ENCODE data around the gene PLCXD1. TPM values are rescaled to one million over a fixed set of nuclear protein-coding genes. Genes with fewer than 3 reads are reported as not detected.

Gene PLCXD1
- total and polyA plus RNA-seq, 2 experiments from 2014 or later: 22.0 to 40.1 TPM

GRCh38 chrX:340641-341423 is 59.7 kb downstream of the PLCXD1 start:
- Histone ChIP-seq H3K36me3 (replicated peaks; ENCODE audit: insufficient read depth, low read depth) (no peaks in the 10 kb centered on the region), H3K79me2 (no peaks in the 10 kb centered on the region), H2AFZ (no peak overlapping the region), H3K4me2 (no peak overlapping the region), H3K27me3 (no peaks in the 10 kb centered on the region), H4K20me1 (ENCODE audit: insufficient read depth, poor library complexity, severe bottlenecking) (no peaks in the 10 kb centered on the region), H3K4me1 (ENCODE audit: insufficient read depth) (no peaks in the 10 kb centered on the region), H3K9me3 (ENCODE audit: low read depth) (no peaks in the 10 kb centered on the region), H3K4me3 (no peak overlapping the region), H3K27ac (no peak overlapping the region), H3K9me2 (replicated peaks; ENCODE audit: insufficient read depth) (no peaks in the 10 kb centered on the region)
- TF ChIP-seq CTCF (IDR thresholded peaks at IDR 0.05; ENCODE audit: poor library complexity) (no peak), EZH2 (IDR thresholded peaks at IDR 0.05; ENCODE audit: borderline replicate concordance) (no peak), EZH2phosphoT487 (IDR thresholded peaks at IDR 0.05; ENCODE audit: low read depth, severe bottlenecking, unreplicated experiment) (no peak)
- 91% methylated on average over 32 of the region's 52 CpGs for WGBS (ENCODE audit: low lambda C conversion rate, missing lambda C conversion rate)
- DNase-seq (ENCODE audit: low spot score): no peak

GRCh38 chrX:341541-342101 is 60.4 kb downstream of the PLCXD1 start:
- Histone ChIP-seq H3K79me2 (no peaks in the 10 kb centered on the region), H3K4me1 (ENCODE audit: insufficient read depth) (no peaks in the 10 kb centered on the region), H3K4me2 (no peak overlapping the region), H3K9me2 (replicated peaks; ENCODE audit: insufficient read depth) (no peaks in the 10 kb centered on the region), H3K27me3 (no peaks in the 10 kb centered on the region), H3K27ac (no peak overlapping the region), H3K4me3 (no peak overlapping the region), H3K9me3 (ENCODE audit: low read depth) (no peaks in the 10 kb centered on the region), H3K36me3 (replicated peaks; ENCODE audit: insufficient read depth, low read depth) (no peaks in the 10 kb centered on the region), H4K20me1 (ENCODE audit: insufficient read depth, poor library complexity, severe bottlenecking) (no peaks in the 10 kb centered on the region), H2AFZ (no peak overlapping the region)
- 96% methylated on average over 25 of the region's 36 CpGs for WGBS (ENCODE audit: low lambda C conversion rate, missing lambda C conversion rate)
- no peak for DNase-seq (ENCODE audit: low spot score)
- TF ChIP-seq EZH2phosphoT487 (IDR thresholded peaks at IDR 0.05; ENCODE audit: low read depth, severe bottlenecking, unreplicated experiment): no peak
- TF ChIP-seq CTCF (IDR thresholded peaks at IDR 0.05; ENCODE audit: poor library complexity): no peak
- TF ChIP-seq EZH2 (IDR thresholded peaks at IDR 0.05; ENCODE audit: borderline replicate concordance): no peak

- TF ChIP-seq EZH2phosphoT487 (IDR thresholded peaks at IDR 0.05; ENCODE audit: low read depth, severe bottlenecking, unreplicated experiment) (no peak), EZH2 (IDR thresholded peaks at IDR 0.05; ENCODE audit: borderline replicate concordance) (no peak), CTCF (IDR thresholded peaks at IDR 0.05; ENCODE audit: poor library complexity) (no peak)
- WGBS (ENCODE audit: low lambda C conversion rate, missing lambda C conversion rate): over 99% methylated on average over 31 of the region's 47 CpGs
- Histone ChIP-seq H4K20me1 (ENCODE audit: insufficient read depth, poor library complexity, severe bottlenecking) (no peaks in the 10 kb centered on the region), H3K27ac (no peak overlapping the region), H3K4me3 (no peak overlapping the region), H3K9me3 (ENCODE audit: low read depth) (no peaks in the 10 kb centered on the region), H3K79me2 (no peaks in the 10 kb centered on the region), H2AFZ (no peak overlapping the region), H3K4me1 (ENCODE audit: insufficient read depth) (peaks cover 5% of the 10 kb centered on the region), H3K27me3 (no peaks in the 10 kb centered on the region), H3K36me3 (replicated peaks; ENCODE audit: insufficient read depth, low read depth) (no peaks in the 10 kb centered on the region), H3K4me2 (no peak overlapping the region), H3K9me2 (replicated peaks; ENCODE audit: insufficient read depth) (no peaks in the 10 kb centered on the region)
- DNase-seq (ENCODE audit: low spot score): no peak
These were observed 63.3 kb downstream of the PLCXD1 start for GRCh38 chrX:344371-344901.

All from hepatocyte (in vitro differentiated cells).